GM21528 (cell line): ENCODE results near the gene PDZD2.
"Not testable (repeated sequence)": the region's sequence is repeated elsewhere in the genome, so short reads cannot be mapped to it uniquely, and the experiment has no call there.

ENCODE experiments used
- ATAC-seq: cut with Tn5 transposase; IDR thresholded peaks from one replicate; pipeline ENCODE4 v1.9.1; 2021; ENCODE audit warnings: mild to moderate bottlenecking, moderate library complexity; ENCODE audit not compliant: unreplicated experiment, low FRiP score

PDZD2 gene

GRCh38 chr5:31761877-31762276 lies 122.9 kb downstream of the PDZD2 start:
- no peak for ATAC-seq

GRCh38 chr5:31763424-31763823 lies 124.5 kb downstream of the PDZD2 start:
- no peak for ATAC-seq

- ATAC-seq = not testable (repeated sequence)
Observed at GRCh38 chr5:31764687-31765086, 125.8 kb downstream of the PDZD2 start.

- ATAC-seq = no peak
Observed at GRCh38 chr5:31767335-31768031, 128.6 kb downstream of the PDZD2 start.

- no peak for ATAC-seq
Observed at GRCh38 chr5:31768046-31768445, 129.1 kb downstream of the PDZD2 start.

- ATAC-seq = no peak
Observed at GRCh38 chr5:31768784-31769183, 129.9 kb downstream of the PDZD2 start.

GRCh38 chr5:31769530-31769929 lies 130.6 kb downstream of the PDZD2 start:
- no peak for ATAC-seq

- no peak for ATAC-seq
Observed at GRCh38 chr5:31770132-31770720, 131.3 kb downstream of the PDZD2 start.

- ATAC-seq = peak; percentile 92
Observed at GRCh38 chr5:31770998-31771397, 132.1 kb downstream of the PDZD2 start.

GRCh38 chr5:31771500-31771899 lies 132.6 kb downstream of the PDZD2 start:
- peak; percentile 32 for ATAC-seq

GRCh38 chr5:31776294-31776693 lies 137.4 kb downstream of the PDZD2 start:
- not testable (repeated sequence) for ATAC-seq

GRCh38 chr5:31776976-31777651 lies 138.2 kb downstream of the PDZD2 start:
- no peak for ATAC-seq

- ATAC-seq = no peak
Observed at GRCh38 chr5:31781772-31782171, 142.8 kb downstream of the PDZD2 start.

GRCh38 chr5:31783086-31783645 lies 144.2 kb downstream of the PDZD2 start:
- ATAC-seq = no peak

- ATAC-seq = no peak
Observed at GRCh38 chr5:31783731-31784130, 144.8 kb downstream of the PDZD2 start.

GRCh38 chr5:31786090-31786631 lies 147.2 kb downstream of the PDZD2 start:
- ATAC-seq = no peak

GRCh38 chr5:31794009-31794408 lies 155.1 kb downstream of the PDZD2 start:
- no peak for ATAC-seq

- ATAC-seq = no peak
Observed at GRCh38 chr5:31798168-31798567, 159.2 kb downstream of the PDZD2 start.

- ATAC-seq = no peak
Observed at GRCh38 chr5:31800351-31800750, 161.4 kb downstream of the PDZD2 start.

GRCh38 chr5:31805785-31806400 lies 167.0 kb downstream of the PDZD2 start:
- ATAC-seq = no peak

- no peak for ATAC-seq
Observed at GRCh38 chr5:31806561-31806960, 167.6 kb downstream of the PDZD2 start.
